ENCODE data around the gene TAX1BP1.
A peak's percentile ranks its signal among the peaks of the same experiment; 100 is the strongest.
"Not testable (repeated sequence)": the region's sequence is repeated elsewhere in the genome, so short reads cannot be mapped to it uniquely, and the experiment has no call there.

The TAX1BP1 gene

GRCh38 chr7:27740449-27741086 lies 606 bp downstream of the TAX1BP1 start:
- peak; percentile 87 to 93 for DNase-seq

- DNase-seq: not testable (repeated sequence)
Observed at GRCh38 chr7:27742091-27742710, 2.2 kb downstream of the TAX1BP1 start.

GRCh38 chr7:27745064-27745583 lies 5.2 kb downstream of the TAX1BP1 start:
- DNase-seq: no peak

- no peak for DNase-seq
Observed at GRCh38 chr7:27746486-27746885, 6.5 kb downstream of the TAX1BP1 start.

GRCh38 chr7:27746978-27747377 lies 7.0 kb downstream of the TAX1BP1 start:
- no peak for DNase-seq

- DNase-seq: no peak
Observed at GRCh38 chr7:27747589-27748368, 7.8 kb downstream of the TAX1BP1 start.

DNA sequence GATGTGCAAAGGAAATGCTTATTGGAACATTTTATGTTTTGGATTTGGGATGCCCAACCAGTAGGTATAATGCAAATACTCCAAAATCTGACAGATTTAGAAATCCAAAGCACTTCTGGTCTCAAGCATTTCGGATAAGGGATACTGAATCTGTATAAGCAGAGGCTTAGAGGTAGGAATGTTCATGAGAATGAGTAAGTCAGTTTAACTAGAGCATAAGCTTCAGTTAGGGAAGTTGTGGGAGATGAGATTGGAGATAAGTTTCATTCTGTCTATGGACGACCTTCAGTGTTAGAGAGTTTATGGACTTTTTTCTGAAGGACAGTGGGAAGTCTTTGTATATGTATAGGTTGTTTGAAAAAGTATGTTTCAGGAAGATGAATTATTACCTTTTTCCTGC lies 10.4 kb downstream of the TAX1BP1 start:
- DNase-seq: no peak

DNA sequence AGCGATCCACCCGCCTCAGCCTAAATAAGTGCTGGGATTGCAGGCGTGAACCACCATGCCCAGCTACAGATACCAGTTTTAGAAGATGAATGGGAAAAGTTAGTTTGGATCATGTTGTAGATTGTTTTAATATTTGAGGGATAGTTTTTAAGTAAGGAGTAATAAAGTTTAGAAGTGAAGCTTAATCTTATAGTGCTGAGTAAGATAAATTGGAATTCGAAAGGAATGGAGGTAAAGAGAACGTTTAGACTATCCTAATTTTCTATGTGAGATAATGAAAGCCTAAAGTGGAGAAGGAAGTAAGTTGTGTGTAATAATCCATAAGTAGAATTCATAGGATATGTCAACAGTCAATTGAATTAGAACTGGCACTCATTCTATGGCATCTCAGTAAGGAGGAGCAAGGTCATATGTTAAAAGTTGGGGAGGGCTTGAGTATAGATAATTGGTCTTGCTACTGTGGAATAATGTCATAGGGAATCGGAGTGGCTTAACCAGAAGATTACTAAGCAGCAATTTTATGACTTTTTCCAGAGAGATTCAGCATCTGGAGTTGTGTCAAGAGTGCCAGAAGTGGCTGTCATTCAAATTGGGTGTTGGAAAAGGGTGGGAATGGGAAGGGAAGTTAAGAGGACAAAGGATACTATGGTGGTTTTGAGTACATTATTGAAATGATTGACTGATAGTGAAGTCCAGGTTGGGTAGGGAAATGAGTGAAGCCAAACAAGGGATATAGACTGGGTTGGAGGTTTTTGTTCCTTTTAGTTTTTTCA lies 12.1 kb downstream of the TAX1BP1 start:
- DNase-seq: no peak

- DNase-seq: no peak
Observed at GRCh38 chr7:27753863-27754262, 13.9 kb downstream of the TAX1BP1 start.

DNA sequence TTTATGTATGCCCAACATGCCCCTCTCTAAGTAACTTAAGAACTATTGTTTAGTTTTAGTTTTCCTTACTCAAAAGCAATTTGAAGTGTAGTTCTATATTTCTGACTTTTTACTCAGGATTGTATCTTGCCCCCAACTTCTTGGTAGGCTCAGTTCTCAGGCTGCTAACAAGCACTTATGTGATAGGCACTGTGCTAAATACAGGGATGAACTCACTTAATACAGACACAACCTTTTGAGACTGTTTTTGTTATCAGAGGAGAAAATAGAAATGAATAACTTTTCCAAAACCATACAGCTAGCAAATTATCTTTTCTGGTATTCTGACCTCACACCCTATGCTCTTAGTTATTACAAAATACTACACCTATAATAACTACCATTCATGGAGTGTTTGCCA lies 16.3 kb downstream of the TAX1BP1 start:
- DNase-seq: no peak

DNA sequence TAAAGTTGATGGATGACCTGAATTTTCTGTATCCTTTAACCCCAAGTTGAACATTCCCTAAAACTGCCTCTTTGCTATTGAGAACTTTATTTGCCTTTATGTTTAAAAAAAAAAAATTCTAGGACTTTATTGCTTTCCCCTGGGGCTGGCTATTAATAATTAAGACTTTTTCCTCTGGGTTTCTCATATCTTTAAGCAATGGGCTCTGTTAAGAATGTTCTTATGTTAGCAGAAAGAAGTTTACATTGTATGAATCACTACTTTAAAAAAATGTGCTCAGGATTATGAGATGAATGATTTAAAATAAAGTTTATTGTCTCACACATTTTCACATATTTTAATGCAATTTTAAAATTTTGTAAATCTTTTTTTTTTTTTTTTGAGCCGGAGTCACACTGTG lies 19.5 kb downstream of the TAX1BP1 start:
- DNase-seq: no peak

- no peak for DNase-seq
Observed at GRCh38 chr7:27762062-27762461, 22.1 kb downstream of the TAX1BP1 start.

DNA sequence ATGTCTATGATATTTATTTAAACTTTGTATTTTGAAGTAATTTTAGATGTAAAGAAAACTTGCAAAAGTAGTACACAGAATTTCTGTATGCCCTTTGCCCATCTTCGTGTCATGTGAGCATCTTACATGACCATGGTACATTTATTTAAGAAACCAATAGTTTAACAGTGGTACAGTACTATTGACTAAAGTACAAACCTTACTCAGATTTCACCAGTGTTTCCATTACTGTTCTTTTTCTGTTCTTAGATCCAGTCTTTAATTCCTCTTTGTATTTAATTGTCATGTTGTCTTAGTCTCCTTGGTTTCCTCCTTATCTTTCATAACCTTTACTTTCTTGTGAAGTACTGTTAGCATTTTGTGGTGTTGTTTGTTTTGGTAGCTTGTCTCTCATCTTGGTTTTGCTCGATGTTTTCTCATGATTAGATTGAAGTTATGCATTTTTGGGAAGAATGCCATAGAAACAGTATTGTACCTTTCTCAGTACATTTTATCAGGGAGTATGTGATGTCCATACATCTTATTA lies 24.1 kb downstream of the TAX1BP1 start:
- no peak for DNase-seq

DNA sequence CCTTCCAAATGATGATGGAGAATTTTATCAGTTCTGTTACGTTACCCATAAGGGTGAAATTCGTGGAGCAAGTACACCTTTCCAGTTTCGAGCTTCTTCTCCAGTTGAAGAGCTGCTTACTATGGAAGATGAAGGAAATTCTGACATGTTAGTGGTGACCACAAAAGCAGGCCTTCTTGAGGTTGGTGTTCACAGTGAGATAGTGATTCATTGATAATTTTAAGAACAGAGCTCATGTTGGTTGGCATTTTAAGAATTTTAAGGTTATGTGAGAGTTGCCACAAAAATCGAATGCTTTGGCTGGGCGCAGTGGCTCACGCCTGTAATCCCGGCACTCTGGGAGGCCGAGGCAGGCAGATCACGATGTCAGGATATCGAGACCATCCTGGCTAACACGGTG lies 25.9 kb downstream of the TAX1BP1 start:
- DNase-seq: no peak

DNA sequence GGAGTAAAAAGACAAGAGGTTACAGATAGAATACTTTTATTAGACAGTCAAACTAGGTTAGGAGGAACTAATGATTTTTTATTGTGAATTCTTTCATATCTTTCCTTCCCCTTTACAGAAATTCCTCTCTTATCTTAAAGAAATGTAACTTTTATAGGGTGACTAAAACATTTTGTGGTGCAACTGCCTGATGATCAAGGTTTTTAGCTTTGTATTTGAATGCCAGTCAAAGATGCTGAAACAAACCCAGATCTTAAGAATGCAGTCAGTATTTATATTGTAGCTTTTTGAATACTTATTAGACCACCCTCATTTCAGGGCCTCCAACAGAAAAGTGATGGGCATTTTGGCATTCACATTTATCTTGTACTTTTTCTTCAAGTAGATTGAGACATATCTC lies 27.4 kb downstream of the TAX1BP1 start:
- no peak for DNase-seq

GRCh38 chr7:27771111-27771510 lies 31.1 kb downstream of the TAX1BP1 start:
- DNase-seq: no peak

DNA sequence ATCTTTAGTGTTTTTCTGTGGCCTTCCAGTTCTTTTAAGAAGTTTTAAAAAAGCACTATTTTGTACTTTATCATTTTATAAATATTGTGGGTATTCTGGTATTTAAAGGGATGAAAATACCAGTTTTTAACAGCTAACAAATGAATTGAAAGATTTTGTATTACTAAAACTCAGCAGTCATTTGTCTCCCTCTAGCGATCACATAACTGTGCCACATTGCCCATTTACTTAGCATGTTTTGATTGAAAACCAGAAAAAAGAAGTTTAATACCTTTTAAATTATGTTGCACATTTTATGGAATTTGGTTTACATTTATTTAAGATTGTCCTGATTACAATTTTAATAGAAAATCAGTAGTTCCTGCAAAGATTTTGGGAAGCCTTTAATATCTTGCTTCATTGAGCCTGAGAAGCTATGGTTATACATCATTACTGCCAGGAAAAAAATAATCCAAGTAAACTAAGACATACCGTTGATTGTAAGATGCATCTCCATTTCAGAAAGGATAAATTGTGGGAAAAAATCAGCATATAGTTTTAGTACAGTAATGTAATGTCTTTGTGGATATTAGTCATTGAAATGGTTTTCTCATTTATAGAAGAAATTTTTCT lies 34.9 kb downstream of the TAX1BP1 start:
- no peak for DNase-seq

DNA sequence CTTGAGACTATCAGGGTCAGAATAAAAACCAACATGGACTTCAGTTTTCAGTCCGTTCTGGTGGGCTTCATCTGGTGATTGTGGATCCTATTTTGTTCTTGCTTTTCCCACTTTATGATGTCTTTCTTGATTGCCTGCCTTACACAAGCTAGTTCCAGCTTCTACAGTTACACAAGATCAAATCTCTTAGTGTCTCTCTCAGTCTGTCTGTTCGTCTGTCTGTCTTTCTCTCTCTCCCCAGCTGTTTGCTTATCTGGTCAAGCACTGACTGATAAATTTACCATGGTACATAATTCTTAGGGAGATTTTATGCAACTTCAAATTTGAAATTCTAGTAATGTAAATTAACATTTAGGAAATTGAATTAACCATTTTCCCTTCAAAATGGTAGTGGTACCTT lies 35.8 kb downstream of the TAX1BP1 start:
- DNase-seq: no peak

GRCh38 chr7:27777662-27778061 lies 37.7 kb downstream of the TAX1BP1 start:
- no peak for DNase-seq

GRCh38 chr7:27779873-27780272 lies 39.9 kb downstream of the TAX1BP1 start:
- DNase-seq: no peak

- no peak for DNase-seq
Observed at GRCh38 chr7:27781188-27781587, 41.2 kb downstream of the TAX1BP1 start.

DNA sequence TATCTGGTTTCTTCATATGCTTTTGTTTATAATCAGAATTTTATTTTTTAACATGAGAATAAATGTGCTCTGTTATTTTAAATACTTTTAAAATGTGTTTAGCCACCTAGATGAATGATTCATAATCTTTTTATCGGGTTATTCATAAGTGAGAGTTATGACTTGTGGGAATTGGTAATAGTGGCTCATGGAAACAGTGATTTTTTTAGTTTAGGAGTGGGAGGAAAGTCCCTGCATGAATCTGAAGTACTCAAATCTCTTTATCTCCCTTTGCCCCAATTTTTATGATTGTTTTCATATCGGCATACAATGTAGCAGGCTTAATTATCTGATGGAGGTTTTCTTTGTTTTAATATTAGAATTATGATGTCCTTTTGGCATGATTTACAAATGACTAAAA lies 42.9 kb downstream of the TAX1BP1 start:
- no peak for DNase-seq
